ENCODE results near the gene UGGT1. TPM values are rescaled to one million over a fixed set of nuclear protein-coding genes. Genes with fewer than 3 reads are reported as not detected.
"Not testable (repeated sequence)": the region's sequence is repeated elsewhere in the genome, so short reads cannot be mapped to it uniquely, and the experiment has no call there.

The UGGT1 gene
- polyA plus RNA-seq, 1 of the 3 experiments (the other 2 are of a cell fraction), result 20.0 TPM

DNA sequence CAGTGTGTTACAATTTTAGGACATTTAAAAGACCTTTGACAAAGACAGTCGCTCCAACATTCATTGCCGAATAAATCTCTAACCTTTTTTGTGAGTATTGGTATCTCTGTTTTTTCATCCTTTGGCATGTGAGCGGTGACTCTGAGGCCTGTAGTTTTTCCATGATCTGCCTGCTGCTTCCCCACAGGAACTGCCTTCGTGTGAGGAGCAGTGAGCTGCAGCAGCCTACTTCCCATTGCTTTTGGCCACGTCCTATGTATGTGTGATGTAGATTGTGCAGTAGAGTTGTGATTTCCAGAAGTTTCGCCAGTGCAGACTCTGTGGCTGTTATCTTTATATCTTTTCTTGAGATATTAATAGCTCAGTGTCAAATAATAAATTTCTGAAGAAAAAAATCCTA is 79.8 kb downstream of the UGGT1 start:
- H3K27me3 ChIP-seq (ENCODE audit: insufficient read depth), result no peaks in the 10 kb centered on the region
- H4K20me1 ChIP-seq (ENCODE audit: insufficient read depth), result no peaks in the 10 kb centered on the region
- H3K36me3 ChIP-seq (replicated peaks in 1 of 2; ENCODE audit: control insufficient read depth in 1 of 2, insufficient read depth in 2 of 2, low read length in 1 of 2), result peaks cover 82 to 85% of the 10 kb centered on the region in 2 experiments
- peaks cover 0 to 3% of the 10 kb centered on the region in 2 experiments; a peak in 1 of 4 replicates for H3K4me1 ChIP-seq (ENCODE audit: control insufficient read depth in 1 of 2, insufficient read depth in 2 of 2, low read depth in 1 of 2, low read length in 1 of 2)
- WGBS (ENCODE audit: low lambda C conversion rate), result 97% methylated on average over 6 of the region's 6 CpGs
- CTCF ChIA-PET, result interaction anchor here (1.1 to 2.6 kb wide), 3 partner anchors 9 to 107 kb away, joined by 3 to 11 read pairs (median 7); no protein-coding TSS in a partner anchor
- TF ChIP-seq RCOR1 (IDR thresholded peaks at IDR 0.05; ENCODE audit: low read length) (no peak), FOXM1 (IDR thresholded peaks at IDR 0.05; ENCODE audit: low read depth) (no peak), SIN3A (IDR thresholded peaks at IDR 0.05; ENCODE audit: borderline replicate concordance, low read depth, low read length) (no peak), CHD2 (IDR thresholded peaks at IDR 0.05; ENCODE audit: low read length, partially characterized antibody) (no peak), SMC3 (IDR thresholded peaks at IDR 0.05; ENCODE audit: low read depth, low read length) (no peak), MEF2A (IDR thresholded peaks at IDR 0.05; ENCODE audit: borderline replicate concordance, low read depth) (no peak)
- TF ChIP-seq, protein P1, sequence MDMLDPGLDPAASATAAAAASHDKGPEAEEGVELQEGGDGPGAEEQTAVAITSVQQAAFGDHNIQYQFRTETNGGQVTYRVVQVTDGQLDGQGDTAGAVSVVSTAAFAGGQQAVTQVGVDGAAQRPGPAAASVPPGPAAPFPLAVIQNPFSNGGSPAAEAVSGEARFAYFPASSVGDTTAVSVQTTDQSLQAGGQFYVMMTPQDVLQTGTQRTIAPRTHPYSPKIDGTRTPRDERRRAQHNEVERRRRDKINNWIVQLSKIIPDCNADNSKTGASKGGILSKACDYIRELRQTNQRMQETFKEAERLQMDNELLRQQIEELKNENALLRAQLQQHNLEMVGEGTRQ (IDR thresholded peaks at IDR 0.05; ENCODE audit: borderline replicate concordance, low read depth, low read length), result no peak
- TF ChIP-seq, protein P2, sequence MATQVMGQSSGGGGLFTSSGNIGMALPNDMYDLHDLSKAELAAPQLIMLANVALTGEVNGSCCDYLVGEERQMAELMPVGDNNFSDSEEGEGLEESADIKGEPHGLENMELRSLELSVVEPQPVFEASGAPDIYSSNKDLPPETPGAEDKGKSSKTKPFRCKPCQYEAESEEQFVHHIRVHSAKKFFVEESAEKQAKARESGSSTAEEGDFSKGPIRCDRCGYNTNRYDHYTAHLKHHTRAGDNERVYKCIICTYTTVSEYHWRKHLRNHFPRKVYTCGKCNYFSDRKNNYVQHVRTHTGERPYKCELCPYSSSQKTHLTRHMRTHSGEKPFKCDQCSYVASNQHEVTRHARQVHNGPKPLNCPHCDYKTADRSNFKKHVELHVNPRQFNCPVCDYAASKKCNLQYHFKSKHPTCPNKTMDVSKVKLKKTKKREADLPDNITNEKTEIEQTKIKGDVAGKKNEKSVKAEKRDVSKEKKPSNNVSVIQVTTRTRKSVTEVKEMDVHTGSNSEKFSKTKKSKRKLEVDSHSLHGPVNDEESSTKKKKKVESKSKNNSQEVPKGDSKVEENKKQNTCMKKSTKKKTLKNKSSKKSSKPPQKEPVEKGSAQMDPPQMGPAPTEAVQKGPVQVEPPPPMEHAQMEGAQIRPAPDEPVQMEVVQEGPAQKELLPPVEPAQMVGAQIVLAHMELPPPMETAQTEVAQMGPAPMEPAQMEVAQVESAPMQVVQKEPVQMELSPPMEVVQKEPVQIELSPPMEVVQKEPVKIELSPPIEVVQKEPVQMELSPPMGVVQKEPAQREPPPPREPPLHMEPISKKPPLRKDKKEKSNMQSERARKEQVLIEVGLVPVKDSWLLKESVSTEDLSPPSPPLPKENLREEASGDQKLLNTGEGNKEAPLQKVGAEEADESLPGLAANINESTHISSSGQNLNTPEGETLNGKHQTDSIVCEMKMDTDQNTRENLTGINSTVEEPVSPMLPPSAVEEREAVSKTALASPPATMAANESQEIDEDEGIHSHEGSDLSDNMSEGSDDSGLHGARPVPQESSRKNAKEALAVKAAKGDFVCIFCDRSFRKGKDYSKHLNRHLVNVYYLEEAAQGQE (IDR thresholded peaks at IDR 0.05; ENCODE audit: low read depth, low read length), result no peak
- no peak overlapping the region for H3K4me2 ChIP-seq
- DNase-seq, result no peak
- POLR2A ChIA-PET, result no interaction called here
- H3K9ac ChIP-seq, result no peak overlapping the region
- no peak overlapping the region for H3K27ac ChIP-seq (ENCODE audit: low read depth in 2 of 2, low read length in 1 of 2)
- H3K9me3 ChIP-seq, result no peaks in the 10 kb centered on the region
- no peaks in the 10 kb centered on the region for H3K79me2 ChIP-seq (ENCODE audit: insufficient read depth)
- H3F3A ChIP-seq (replicated peaks; ENCODE audit: insufficient read depth), result no peaks in the 10 kb centered on the region
- H3K4me3 ChIP-seq (ENCODE audit: low read depth in 2 of 2, low read length in 1 of 2), result no peak overlapping the region
- H2AFZ ChIP-seq (ENCODE audit: low read depth), result no peak overlapping the region
- H3K9me2 ChIP-seq, result no peaks in the 10 kb centered on the region

DNA sequence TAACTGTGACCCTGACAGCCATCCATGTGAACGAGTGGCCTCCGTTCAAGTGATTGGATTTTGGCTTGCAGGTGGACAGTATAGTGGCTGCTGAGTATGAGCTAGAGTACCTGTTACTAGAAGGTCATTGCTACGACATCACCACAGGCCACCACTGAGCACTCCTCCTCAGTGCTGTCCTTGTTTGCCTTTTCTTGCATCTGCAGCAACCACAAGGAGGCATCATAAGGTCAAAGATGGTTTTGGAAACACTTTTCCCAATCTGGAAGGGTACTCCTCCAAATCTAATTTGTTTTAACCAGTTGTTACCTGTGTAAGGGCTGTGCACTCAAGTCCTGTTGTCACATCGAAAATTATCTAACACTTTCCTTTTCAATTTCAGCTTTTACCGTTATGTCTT is 81.2 kb downstream of the UGGT1 start:
- peaks cover 79 to 84% of the 10 kb centered on the region in 2 experiments for H3K36me3 ChIP-seq (replicated peaks in 1 of 2; ENCODE audit: control insufficient read depth in 1 of 2, insufficient read depth in 2 of 2, low read length in 1 of 2)
- H3K27ac ChIP-seq (ENCODE audit: low read depth in 2 of 2, low read length in 1 of 2), result no peak overlapping the region
- H3K9ac ChIP-seq, result no peak overlapping the region
- H3K9me3 ChIP-seq, result no peaks in the 10 kb centered on the region
- H3K9me2 ChIP-seq, result no peaks in the 10 kb centered on the region
- no peak overlapping the region for H3K4me3 ChIP-seq (ENCODE audit: low read depth in 2 of 2, low read length in 1 of 2)
- no peak overlapping the region for H2AFZ ChIP-seq (ENCODE audit: low read depth)
- 92% methylated on average over 5 of the region's 5 CpGs for WGBS (ENCODE audit: low lambda C conversion rate)
- ChIA-PET POLR2A (no interaction called here), CTCF (interaction anchor here (0.7 to 1.9 kb wide), 3 partner anchors 16 to 148 kb away, joined by 3 to 7 read pairs (median 3); no protein-coding TSS in a partner anchor)
- no peak for DNase-seq
- H3K4me2 ChIP-seq, result no peak overlapping the region
- H4K20me1 ChIP-seq (ENCODE audit: insufficient read depth), result no peaks in the 10 kb centered on the region
- H3K79me2 ChIP-seq (ENCODE audit: insufficient read depth), result no peaks in the 10 kb centered on the region
- no peaks in the 10 kb centered on the region for H3F3A ChIP-seq (replicated peaks; ENCODE audit: insufficient read depth)
- H3K27me3 ChIP-seq (ENCODE audit: insufficient read depth), result no peaks in the 10 kb centered on the region
- TF ChIP-seq RXRA (IDR thresholded peaks at IDR 0.05; ENCODE audit: borderline replicate concordance, low read depth), result no peak
- TF ChIP-seq, protein P3, sequence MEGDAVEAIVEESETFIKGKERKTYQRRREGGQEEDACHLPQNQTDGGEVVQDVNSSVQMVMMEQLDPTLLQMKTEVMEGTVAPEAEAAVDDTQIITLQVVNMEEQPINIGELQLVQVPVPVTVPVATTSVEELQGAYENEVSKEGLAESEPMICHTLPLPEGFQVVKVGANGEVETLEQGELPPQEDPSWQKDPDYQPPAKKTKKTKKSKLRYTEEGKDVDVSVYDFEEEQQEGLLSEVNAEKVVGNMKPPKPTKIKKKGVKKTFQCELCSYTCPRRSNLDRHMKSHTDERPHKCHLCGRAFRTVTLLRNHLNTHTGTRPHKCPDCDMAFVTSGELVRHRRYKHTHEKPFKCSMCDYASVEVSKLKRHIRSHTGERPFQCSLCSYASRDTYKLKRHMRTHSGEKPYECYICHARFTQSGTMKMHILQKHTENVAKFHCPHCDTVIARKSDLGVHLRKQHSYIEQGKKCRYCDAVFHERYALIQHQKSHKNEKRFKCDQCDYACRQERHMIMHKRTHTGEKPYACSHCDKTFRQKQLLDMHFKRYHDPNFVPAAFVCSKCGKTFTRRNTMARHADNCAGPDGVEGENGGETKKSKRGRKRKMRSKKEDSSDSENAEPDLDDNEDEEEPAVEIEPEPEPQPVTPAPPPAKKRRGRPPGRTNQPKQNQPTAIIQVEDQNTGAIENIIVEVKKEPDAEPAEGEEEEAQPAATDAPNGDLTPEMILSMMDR (IDR thresholded peaks at IDR 0.05), result peak; percentile 31
- TF ChIP-seq RAD21 (IDR thresholded peaks at IDR 0.05; ENCODE audit: low read length), result peak; percentile 40
- H3K4me1 ChIP-seq (ENCODE audit: control insufficient read depth in 1 of 2, insufficient read depth in 2 of 2, low read depth in 1 of 2, low read length in 1 of 2), result peaks cover 0 to 3% of the 10 kb centered on the region in 2 experiments; a peak in 1 of 4 replicates

- H2AFZ ChIP-seq (ENCODE audit: low read depth); H3K4me1 ChIP-seq (ENCODE audit: control insufficient read depth in 1 of 2, insufficient read depth in 2 of 2, low read depth in 1 of 2, low read length in 1 of 2); H3K4me3 ChIP-seq (ENCODE audit: low read depth in 2 of 2, low read length in 1 of 2); H3K9ac ChIP-seq; H3K9me2 ChIP-seq; H3K9me3 ChIP-seq; DNase-seq; H3K27me3 ChIP-seq (ENCODE audit: insufficient read depth); POLR2A ChIA-PET; H4K20me1 ChIP-seq (ENCODE audit: insufficient read depth); H3F3A ChIP-seq (replicated peaks; ENCODE audit: insufficient read depth); H3K79me2 ChIP-seq (ENCODE audit: insufficient read depth); H3K27ac ChIP-seq (ENCODE audit: low read depth in 2 of 2, low read length in 1 of 2); H3K4me2 ChIP-seq: not testable (repeated sequence)
- CTCF ChIA-PET, result interaction anchor here (0.9 to 1.6 kb wide), 2 partner anchors 12 to 14 kb away, joined by 3 to 4 read pairs; no protein-coding TSS in a partner anchor
- 90% methylated on average over 4 of the region's 4 CpGs for WGBS (ENCODE audit: low lambda C conversion rate)
- H3K36me3 ChIP-seq (replicated peaks in 1 of 2; ENCODE audit: control insufficient read depth in 1 of 2, insufficient read depth in 2 of 2, low read length in 1 of 2), result peaks cover 84 to 86% of the 10 kb centered on the region in 2 experiments
These were observed 83.1 kb downstream of the UGGT1 start for GRCh38 chr2:128174067-128174466.
